ENCODE results near the gene PROC.

GRCh38 chr2:127421871-127422558 lies 3.8 kb downstream of the PROC start:
- TF ChIP-seq TAF1 (IDR thresholded peaks at IDR 0.05; ENCODE audit: low read depth, low read length), result no peak
- no peak for TF ChIP-seq PAX5 (IDR thresholded peaks at IDR 0.05; ENCODE audit: insufficient read depth, low read length, severe bottlenecking)
